ENCODE results near the gene OSGEP. TPM values are rescaled to one million over a fixed set of nuclear protein-coding genes. Genes with fewer than 3 reads are reported as not detected.

Gene OSGEP
- 41.4 TPM for polyA plus RNA-seq (2012; ENCODE audit: missing spikeins)

DNA sequence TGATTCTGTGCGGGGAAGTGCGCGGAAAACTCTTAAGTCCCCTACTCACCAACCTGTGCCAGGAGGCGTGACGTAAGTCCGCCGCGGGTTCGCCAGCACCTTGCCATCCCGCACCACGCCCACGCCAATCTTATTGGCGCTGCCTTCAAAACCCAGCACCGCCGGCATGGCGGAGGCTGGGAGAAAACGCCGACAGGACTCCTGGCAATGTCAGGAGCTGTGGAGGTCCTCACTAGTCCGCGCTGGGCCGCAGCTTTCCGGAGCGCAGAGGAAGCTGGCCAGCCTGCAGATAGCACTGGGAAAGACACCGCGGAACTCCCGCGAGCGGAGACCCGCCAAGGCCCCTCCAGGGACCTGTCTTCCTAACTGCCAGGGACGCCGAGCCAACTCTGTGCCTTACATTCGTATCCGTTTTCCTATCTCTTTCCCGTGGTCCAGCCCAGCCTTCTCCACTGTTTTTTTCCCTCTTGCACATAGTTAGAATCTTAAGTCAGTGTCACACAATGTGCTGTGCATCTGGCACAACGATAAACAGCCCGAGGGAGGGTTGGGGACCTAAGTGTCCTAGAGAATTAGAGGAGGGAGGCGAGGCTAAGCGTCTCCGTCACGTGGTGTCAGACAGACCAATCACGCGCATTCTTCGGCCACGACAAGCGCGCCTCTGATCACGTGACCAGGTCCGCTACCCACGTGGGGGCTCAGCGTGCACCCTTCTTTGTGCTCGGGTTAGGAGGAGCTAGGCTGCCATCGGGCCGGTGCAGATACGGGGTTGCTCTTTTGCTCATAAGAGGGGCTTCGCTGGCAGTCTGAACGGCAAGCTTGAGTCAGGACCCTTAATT is at the start of gene OSGEP, which contains the start of gene APEX1:
Gene OSGEP (minus strand): TSS at position 297 of the 839 bp plus-strand sequence. CDS start 129 bp downstream, at position 168.
Gene APEX1 (plus strand): TSS at position 711 of the 839 bp plus-strand sequence. CDS start 420 bp downstream, outside the sequence.
- peak; percentile 98 for FAIRE-seq
- peak; percentile 91 for DNase-seq (ENCODE audit: insufficient read length)
- TF ChIP-seq POLR2AphosphoS5 (IDR thresholded peaks at IDR 0.05; ENCODE audit: low read depth, low read length) (peak; percentile 93), TAF1 (IDR thresholded peaks at IDR 0.05; ENCODE audit: borderline replicate concordance, low read depth, low read length) (peak; percentile 89), POLR2A (IDR thresholded peaks at IDR 0.05; ENCODE audit: low read depth, low read length) (peak; percentile 89)

DNA sequence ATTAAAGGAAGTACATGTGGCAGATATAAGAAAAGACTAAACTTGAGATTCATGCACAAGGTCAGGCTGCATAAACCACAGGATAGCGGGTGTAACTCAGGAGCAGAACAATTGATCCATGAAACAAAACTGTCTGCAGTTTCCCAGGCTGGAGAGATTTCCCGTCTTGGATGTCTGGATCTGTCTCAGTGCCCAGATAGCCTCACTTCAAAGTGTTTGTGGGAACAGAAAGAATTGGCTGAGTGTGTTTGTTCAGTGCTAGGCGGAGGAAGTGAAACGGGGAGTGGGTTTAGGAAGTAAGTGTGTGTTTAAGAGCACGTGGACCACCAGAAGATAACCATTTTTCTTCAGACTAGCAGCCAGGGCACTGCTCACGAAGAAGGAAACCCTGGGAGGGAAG is 49.3 kb upstream of the OSGEP start:
- FAIRE-seq, result no peak
- TF ChIP-seq POLR2AphosphoS5 (IDR thresholded peaks at IDR 0.05; ENCODE audit: low read depth, low read length), result no peak
- no peak for TF ChIP-seq TAF1 (IDR thresholded peaks at IDR 0.05; ENCODE audit: borderline replicate concordance, low read depth, low read length)
- TF ChIP-seq POLR2A (IDR thresholded peaks at IDR 0.05; ENCODE audit: low read depth, low read length), result no peak
- DNase-seq (ENCODE audit: insufficient read length), result no peak

DNA sequence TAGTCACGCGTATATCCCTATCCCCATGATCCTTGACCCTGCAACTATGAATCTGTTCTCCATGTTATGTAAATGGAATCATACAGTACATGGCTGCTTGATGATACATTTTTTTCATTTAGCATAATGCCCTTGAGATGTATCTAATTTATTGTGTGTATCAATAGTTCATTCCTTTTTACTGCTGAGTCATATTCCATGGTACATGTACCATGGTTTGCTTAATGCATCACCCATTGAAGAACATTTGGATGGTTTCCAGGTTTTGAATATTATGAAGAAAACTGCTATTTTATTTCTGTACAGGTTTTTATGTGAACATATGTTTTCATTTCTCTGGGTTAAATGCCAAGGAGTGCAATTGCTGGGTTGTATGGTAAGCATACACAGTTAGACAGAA is 46.7 kb upstream of the OSGEP start:
- FAIRE-seq (no peak), DNase-seq (ENCODE audit: insufficient read length) (no peak)
- TF ChIP-seq TAF1 (IDR thresholded peaks at IDR 0.05; ENCODE audit: borderline replicate concordance, low read depth, low read length), result no peak
- TF ChIP-seq POLR2AphosphoS5 (IDR thresholded peaks at IDR 0.05; ENCODE audit: low read depth, low read length), result no peak
- no peak for TF ChIP-seq POLR2A (IDR thresholded peaks at IDR 0.05; ENCODE audit: low read depth, low read length)

DNA sequence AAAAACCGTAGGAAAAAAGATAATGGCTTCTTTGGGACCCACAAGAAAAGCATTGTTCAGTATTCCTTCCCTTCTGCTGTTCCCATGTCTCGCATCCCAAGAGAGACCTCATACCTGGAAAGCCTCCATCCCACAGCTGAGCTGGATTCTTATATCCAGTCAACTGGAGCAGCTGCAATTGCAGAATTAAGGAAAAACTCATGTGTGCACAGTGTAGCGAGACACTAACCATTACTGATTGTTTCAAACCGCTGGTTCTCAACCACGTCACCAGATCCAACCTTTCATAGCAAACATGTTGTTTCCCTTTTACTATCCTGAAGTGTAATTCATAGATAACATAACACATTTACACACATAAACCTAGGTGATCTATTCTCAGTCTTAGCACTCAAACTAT is 45.3 kb upstream of the OSGEP start:
- no peak for DNase-seq (ENCODE audit: insufficient read length)
- no peak for FAIRE-seq
- TF ChIP-seq POLR2AphosphoS5 (IDR thresholded peaks at IDR 0.05; ENCODE audit: low read depth, low read length) (no peak), TAF1 (IDR thresholded peaks at IDR 0.05; ENCODE audit: borderline replicate concordance, low read depth, low read length) (no peak), POLR2A (IDR thresholded peaks at IDR 0.05; ENCODE audit: low read depth, low read length) (no peak)

DNA sequence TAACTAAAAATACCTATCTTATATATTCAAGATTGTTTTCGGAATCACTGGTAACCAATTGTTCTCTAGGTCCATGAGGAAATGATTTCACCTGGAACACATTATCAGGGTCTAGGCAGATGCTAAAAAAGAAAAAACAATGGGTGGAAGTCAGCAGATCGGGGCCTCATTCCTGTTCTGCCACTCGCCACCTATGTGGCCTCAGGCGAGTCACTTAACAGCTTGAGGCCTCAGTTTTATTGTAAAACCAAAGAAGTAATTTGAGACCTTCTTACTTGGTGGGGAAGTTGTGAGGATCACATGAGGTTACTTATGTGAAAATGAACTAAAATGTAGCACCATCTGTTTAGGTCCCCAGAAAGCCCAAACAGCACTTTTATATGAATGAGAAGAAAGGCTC is 44.5 kb upstream of the OSGEP start:
- TF ChIP-seq POLR2AphosphoS5 (IDR thresholded peaks at IDR 0.05; ENCODE audit: low read depth, low read length), result no peak
- TF ChIP-seq TAF1 (IDR thresholded peaks at IDR 0.05; ENCODE audit: borderline replicate concordance, low read depth, low read length), result no peak
- TF ChIP-seq POLR2A (IDR thresholded peaks at IDR 0.05; ENCODE audit: low read depth, low read length), result no peak
- FAIRE-seq (no peak), DNase-seq (ENCODE audit: insufficient read length) (no peak)

DNA sequence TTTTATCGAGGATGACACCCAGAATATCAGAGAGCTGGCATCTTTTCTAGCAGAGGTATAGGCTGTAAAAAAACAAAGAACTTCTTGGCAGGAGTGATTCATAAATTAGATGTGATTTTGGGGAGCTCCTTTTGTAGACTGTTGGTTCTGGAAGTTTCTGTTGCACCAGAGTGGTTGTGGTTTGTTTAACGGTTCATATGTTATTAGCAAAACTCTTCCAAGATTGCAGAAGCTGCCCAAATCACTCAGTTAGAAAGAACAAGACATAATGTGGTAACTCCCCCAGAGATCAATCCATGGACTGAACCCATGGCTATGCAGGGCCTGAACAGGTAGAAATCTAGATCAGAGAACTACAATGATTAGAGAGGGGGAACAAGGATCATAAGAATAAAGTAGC is 44.0 kb upstream of the OSGEP start:
- DNase-seq (ENCODE audit: insufficient read length), result no peak

DNA sequence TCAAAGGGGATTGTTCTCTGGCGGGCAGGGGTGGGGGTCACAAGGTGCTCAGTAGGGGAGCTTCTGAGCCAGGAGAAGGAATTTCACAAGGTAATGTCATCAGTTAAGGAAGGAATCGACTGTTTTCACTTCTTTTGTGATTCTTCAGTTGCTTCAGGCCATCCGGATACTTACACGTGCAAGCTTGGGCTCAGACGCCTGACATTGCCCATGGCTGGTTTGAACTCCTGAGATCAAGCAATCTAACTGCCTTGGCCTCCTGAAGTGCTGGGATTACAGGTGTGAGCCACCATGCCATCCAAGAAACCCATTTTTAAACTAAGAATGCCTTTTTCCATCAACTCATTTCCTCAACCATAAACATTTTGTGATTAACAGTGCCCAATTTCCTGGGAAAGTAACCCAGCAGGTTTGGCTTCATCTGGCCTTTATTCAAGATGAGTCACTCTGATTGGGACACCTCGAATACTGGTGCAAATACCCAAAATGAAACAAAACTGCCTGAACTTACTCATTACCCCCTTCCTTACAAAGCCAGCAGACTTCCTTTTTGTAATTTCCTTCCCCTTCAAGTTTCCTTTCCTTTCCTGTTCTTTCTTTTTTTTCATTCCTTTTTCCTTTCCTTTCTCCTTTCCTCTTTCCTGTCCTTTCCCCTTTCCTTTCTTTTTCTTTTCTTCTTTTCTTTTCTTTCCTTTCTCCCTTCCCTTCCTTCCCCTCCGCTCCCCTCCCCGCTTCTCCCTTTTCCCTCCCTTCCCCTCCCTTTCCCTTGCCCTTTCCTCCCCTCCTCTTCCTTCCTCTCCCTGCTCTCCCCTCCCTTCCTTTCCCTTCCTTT is 40.5 kb upstream of the OSGEP start:
- DNase-seq (ENCODE audit: insufficient read length), result no peak

More for the DNA sequence above, 44.0 kb upstream of the OSGEP start:
- no peak for FAIRE-seq
- TF ChIP-seq POLR2AphosphoS5 (IDR thresholded peaks at IDR 0.05; ENCODE audit: low read depth, low read length), result no peak
- no peak for TF ChIP-seq POLR2A (IDR thresholded peaks at IDR 0.05; ENCODE audit: low read depth, low read length)
- TF ChIP-seq TAF1 (IDR thresholded peaks at IDR 0.05; ENCODE audit: borderline replicate concordance, low read depth, low read length), result no peak

DNA sequence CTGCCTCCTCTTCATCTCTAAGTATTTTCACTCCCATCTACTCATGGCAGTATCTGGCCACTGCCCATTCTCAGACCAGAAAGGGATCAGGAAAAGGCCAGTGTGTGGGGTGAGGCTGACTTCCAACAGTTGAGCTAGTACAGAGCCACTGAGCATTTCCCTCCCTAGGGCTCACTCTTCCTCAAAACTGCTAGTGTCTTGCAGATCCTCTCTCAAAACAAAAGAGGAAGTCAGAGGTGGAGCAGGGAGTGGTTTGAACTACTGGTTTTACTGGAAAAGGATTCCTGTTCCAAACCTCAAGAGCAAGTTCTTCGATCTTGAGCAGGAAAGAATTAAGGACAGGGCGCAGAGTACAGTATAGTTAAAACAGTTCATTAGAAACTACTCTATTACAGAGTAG is 39.0 kb upstream of the OSGEP start:
- DNase-seq (ENCODE audit: insufficient read length) (no peak), FAIRE-seq (no peak)
- TF ChIP-seq TAF1 (IDR thresholded peaks at IDR 0.05; ENCODE audit: borderline replicate concordance, low read depth, low read length) (no peak), POLR2A (IDR thresholded peaks at IDR 0.05; ENCODE audit: low read depth, low read length) (no peak), POLR2AphosphoS5 (IDR thresholded peaks at IDR 0.05; ENCODE audit: low read depth, low read length) (no peak)

More for the DNA sequence above, 40.5 kb upstream of the OSGEP start:
- TF ChIP-seq POLR2AphosphoS5 (IDR thresholded peaks at IDR 0.05; ENCODE audit: low read depth, low read length) (no peak), TAF1 (IDR thresholded peaks at IDR 0.05; ENCODE audit: borderline replicate concordance, low read depth, low read length) (no peak), POLR2A (IDR thresholded peaks at IDR 0.05; ENCODE audit: low read depth, low read length) (no peak)
- FAIRE-seq, result no peak

DNA sequence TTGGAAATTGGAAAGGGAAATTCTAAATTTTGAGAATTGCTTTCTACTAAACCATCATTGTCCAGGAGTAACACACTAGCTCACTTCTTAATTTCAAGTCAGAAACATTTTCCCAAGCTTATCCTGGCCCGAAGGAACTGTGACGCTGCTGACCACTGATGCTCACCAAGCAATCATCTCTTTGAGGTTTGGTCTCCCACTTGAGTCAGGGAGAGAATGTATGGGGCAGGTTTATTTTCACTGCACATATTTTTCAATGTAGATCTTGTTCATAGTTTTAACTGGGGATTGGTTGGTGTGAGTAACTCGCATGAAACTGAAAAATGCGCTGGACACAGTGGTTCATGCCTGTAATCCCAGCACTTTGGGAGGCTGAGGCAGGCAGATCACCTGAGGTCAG is 37.9 kb upstream of the OSGEP start:
- no peak for FAIRE-seq
- TF ChIP-seq POLR2AphosphoS5 (IDR thresholded peaks at IDR 0.05; ENCODE audit: low read depth, low read length), result no peak
- TF ChIP-seq TAF1 (IDR thresholded peaks at IDR 0.05; ENCODE audit: borderline replicate concordance, low read depth, low read length), result no peak
- TF ChIP-seq POLR2A (IDR thresholded peaks at IDR 0.05; ENCODE audit: low read depth, low read length), result no peak

DNA sequence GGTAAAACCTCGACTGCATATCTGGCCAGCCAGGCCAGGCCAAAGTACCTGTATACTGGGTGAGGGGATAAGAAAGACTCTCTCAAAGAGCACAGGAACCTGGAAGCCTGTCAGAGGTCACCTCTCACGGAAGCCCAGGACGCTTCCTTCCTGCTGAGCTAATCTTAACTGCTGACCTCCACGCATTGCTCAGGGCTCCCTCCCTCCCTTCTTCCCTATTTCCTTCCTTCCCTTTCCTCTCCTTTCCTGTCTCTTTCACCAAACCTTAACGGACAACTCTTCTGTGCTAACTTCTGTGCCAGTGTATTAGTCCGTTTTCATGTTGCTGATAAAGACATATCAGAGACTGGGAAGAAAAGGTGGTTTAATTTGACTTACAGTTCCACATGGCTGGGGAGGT is 36.0 kb upstream of the OSGEP start:
- no peak for DNase-seq (ENCODE audit: insufficient read length)
- TF ChIP-seq POLR2A (IDR thresholded peaks at IDR 0.05; ENCODE audit: low read depth, low read length) (no peak), POLR2AphosphoS5 (IDR thresholded peaks at IDR 0.05; ENCODE audit: low read depth, low read length) (no peak), TAF1 (IDR thresholded peaks at IDR 0.05; ENCODE audit: borderline replicate concordance, low read depth, low read length) (no peak)
- peak; percentile 83 for FAIRE-seq

More for the DNA sequence above, 37.9 kb upstream of the OSGEP start:
- no peak for DNase-seq (ENCODE audit: insufficient read length)

All from GM12892 (cell line).